Stomach (tissue), 4 donors: Measurements from ENCODE around the gene ISG20L2.

Experiments
- POLR2A ChIP-seq, 4 donors: fragments of 450-650 bp; IDR thresholded peaks; one replicate each; pipeline ENCODE4 v1.6.1; 2016; ENCODE audit warnings: antibody characterized with exemption in 4 of 4, control low read depth in 2 of 4, mild to moderate bottlenecking in 1 of 4, moderate library complexity in 1 of 4
- TF ChIP-seq, protein P1 (sequence below), 7 experiments: fragments of 450-650 bp in 4 of 7; fragments of 200-600 bp in 3 of 7; sonication (generic) in 3 of 7; IDR thresholded peaks; one replicate each; pipeline ENCODE4 v1.5.1; 2016 to 2019; ENCODE audit warnings: antibody characterized with exemption in 7 of 7, control low read depth in 2 of 7, mild to moderate bottlenecking in 1 of 7

DNA sequence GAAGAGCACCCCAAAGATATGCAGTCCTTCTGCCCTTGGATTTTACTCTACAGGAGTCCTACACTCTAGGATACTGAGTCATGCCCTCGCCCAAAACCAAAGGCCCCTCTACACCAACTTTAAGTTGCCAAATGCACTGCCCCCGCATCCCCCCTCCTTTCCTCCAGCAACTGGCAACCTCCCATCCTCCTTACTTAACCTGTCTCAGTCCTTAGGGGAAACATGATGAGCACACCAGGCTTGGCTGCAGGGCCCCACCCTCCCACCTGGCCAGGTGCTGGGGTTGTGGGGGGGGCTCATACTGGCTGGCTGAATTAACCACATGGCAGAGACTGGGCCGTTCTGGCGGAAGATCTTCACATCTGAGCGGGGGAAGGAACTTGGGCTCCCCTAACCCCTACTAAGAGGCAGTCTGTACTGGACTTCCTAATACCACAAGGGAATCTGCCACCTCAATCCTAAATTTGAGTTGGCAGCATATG lies 21.7 kb upstream of the ISG20L2 start:
- TF ChIP-seq, protein P1, sequence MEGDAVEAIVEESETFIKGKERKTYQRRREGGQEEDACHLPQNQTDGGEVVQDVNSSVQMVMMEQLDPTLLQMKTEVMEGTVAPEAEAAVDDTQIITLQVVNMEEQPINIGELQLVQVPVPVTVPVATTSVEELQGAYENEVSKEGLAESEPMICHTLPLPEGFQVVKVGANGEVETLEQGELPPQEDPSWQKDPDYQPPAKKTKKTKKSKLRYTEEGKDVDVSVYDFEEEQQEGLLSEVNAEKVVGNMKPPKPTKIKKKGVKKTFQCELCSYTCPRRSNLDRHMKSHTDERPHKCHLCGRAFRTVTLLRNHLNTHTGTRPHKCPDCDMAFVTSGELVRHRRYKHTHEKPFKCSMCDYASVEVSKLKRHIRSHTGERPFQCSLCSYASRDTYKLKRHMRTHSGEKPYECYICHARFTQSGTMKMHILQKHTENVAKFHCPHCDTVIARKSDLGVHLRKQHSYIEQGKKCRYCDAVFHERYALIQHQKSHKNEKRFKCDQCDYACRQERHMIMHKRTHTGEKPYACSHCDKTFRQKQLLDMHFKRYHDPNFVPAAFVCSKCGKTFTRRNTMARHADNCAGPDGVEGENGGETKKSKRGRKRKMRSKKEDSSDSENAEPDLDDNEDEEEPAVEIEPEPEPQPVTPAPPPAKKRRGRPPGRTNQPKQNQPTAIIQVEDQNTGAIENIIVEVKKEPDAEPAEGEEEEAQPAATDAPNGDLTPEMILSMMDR (IDR thresholded peaks at IDR 0.05) = no peak
- TF ChIP-seq POLR2A (IDR thresholded peaks at IDR 0.05) = no peak
